Activated naive CD4-positive, alpha-beta T cell treated with anti-CD3 and anti-CD28 coated beads, Interleukin-2, amount 10 ng/mL, durations not matched to agents 7 days and 5 days (primary cell): ENCODE measurements around the gene HIP1R.

ENCODE experiments used
- CTCF ChIA-PET: fragments of 350-600 bp; sonication (Branson Sonifier 250); formaldehyde crosslinking; loops from one replicate; lab custom pipeline; 2021; ENCODE audit warnings: antibody characterized with exemption; lab: Charles Lee
- DNase-seq: peaks from one replicate; pipeline ENCODE4 v3.0.0-alpha.2; 2020
- H3K27ac Mint-ChIP-seq: one replicate; pipeline ENCODE4 v1.8.0; 2021; ENCODE audit warnings: mild to moderate bottlenecking, moderate library complexity, mixed read lengths
- H3K27me3 Mint-ChIP-seq: one replicate; pipeline ENCODE4 v1.8.0; 2021; ENCODE audit warnings: mild to moderate bottlenecking, mixed read lengths
- H3K36me3 Mint-ChIP-seq: one replicate; pipeline ENCODE4 v1.8.0; 2021; ENCODE audit warnings: mixed read lengths
- H3K4me1 Mint-ChIP-seq: one replicate; pipeline ENCODE4 v1.8.0; 2021; ENCODE audit warnings: mixed read lengths
- H3K4me3 Mint-ChIP-seq: one replicate; pipeline ENCODE4 v1.8.0; 2021; ENCODE audit warnings: mild to moderate bottlenecking, moderate library complexity, mixed read lengths
- H3K9me3 Mint-ChIP-seq: one replicate; pipeline ENCODE4 v1.8.0; 2021; ENCODE audit warnings: mixed read lengths

The HIP1R gene

DNA sequence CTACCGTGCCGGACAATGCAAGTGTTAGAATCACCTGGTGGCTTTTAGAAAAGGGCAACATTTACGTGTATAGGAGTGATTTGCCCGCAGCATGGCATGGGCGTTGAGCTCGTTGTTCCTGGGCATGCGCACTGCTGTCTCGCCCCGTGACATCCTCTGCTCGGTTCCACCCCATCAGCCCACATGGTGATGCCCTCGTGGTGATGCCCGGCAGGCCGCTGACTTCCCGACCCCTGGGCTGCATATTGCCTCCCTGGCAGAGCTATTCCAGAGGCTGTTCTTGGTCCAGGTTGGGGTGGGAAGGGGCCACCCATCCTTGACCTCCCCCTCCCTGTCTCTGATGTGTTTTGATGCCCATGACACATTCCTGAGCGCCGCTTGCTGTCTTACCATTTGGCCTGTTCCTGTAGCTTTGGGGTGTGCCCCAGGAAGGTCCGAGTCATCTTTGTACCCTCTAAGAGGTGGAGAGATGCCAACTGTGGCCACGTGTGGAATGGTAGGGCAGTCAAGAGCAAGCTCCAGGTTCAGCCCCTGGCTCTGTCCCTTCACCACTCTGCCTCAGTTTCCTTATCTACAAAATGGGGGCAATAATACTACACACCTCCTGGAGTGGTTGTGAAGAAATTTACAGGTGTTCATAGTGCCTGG, 4.8 kb downstream of the HIP1R start:
- H3K27ac Mint-ChIP-seq: no peak overlapping the region
- CTCF ChIA-PET: no interaction called here
- H3K4me1 Mint-ChIP-seq: peaks cover 25% of the 10 kb centered on the region
- H3K27me3 Mint-ChIP-seq: no peaks in the 10 kb centered on the region
- DNase-seq: no peak
- H3K4me3 Mint-ChIP-seq: no peak overlapping the region
- no peaks in the 10 kb centered on the region for H3K9me3 Mint-ChIP-seq
- no peaks in the 10 kb centered on the region for H3K36me3 Mint-ChIP-seq

DNA sequence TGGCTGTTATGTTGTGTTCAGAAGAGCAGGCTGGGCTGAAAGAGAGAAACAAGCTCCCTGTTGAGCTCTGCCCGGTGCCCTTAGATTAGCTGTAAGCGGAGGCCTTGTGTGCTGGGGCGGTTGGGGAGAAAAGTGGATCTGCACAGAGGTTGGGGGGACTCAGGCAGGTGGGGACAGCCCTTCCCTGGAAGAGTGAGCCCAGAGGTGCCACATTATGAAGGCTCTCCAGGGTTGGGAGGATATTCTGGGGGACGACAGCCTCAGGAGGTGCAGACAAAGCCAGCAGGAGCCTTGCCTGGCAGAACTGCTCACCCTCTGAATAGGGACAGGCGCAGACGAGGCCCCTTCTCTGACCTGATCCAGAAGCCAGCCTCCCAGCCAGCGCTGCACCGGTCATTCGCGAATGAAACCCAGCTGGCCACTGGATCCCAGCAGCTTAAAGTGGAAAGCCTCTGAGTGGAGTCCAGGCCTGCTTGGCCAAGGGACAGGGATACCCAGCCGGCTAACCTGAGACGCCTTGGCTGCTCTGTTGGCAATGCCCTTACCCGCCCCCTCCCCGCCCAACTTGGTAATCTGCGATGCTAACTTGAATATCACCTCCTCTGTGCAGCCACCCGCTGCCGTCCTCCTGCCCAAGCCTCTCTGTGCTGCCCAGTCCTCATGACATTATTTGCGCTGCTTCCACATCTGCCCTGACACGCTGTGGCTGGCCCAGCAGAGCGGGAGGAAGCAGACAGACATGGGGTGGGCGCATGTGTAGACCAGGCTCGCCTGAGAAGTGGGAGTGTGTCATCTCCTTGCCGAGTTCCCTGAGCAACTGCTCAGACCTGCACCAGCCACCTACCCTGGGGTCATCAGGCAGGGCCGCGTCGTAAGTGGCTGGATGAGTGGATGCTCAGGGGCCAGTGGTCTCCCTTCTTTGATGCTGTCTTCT, 5.6 kb downstream of the HIP1R start:
- Mint-ChIP-seq H3K4me3 (no peak overlapping the region), H3K27ac (no peak overlapping the region), H3K9me3 (no peaks in the 10 kb centered on the region), H3K4me1 (peaks cover 25% of the 10 kb centered on the region), H3K27me3 (no peaks in the 10 kb centered on the region), H3K36me3 (no peaks in the 10 kb centered on the region)
- CTCF ChIA-PET: interaction anchor here (3.0 kb wide), 1 partner anchor 47 kb away, joined by 8 read pairs; no protein-coding TSS in a partner anchor
- no peak for DNase-seq

DNA sequence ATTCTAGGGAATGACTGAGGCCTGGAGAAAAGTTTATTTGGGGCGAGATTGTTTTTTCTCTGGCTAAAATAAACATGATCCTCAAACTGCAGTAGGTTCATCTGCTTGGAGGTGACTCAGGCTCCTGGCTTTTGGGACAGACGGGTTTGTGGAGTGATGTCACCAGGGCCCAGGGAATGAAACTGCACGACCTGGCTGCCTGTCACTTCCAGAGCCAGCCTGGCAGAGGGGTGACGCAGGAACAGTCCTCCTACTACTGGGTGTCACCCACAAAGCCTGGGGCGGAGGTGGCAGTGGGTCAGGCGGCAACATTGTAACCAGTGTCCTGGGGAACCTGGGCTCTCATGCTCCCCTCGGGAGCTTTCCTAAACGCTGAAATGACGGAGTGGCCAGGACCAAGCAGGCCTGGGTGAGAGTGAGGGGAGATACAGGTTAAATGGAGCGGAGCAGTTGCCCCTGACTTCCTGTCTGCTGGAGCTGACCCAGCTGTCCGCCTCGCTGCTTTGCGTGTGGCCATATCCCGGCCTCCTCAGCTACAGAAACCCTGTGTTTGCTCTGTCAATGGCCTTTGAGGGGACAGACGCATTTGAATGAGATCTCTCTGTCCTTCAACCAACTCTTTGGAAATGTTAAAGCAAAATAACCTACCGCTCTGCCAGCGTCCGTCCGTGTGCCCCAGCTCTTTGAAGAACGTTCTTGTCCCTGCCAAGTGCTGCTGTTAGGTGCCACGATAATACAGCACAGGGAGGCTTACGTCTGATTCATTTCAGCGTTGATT, 6.5 kb downstream of the HIP1R start:
- no peak for DNase-seq
- Mint-ChIP-seq H3K4me3 (no peak overlapping the region), H3K4me1 (peaks cover 17% of the 10 kb centered on the region), H3K27me3 (no peaks in the 10 kb centered on the region), H3K27ac (no peak overlapping the region), H3K36me3 (no peaks in the 10 kb centered on the region), H3K9me3 (no peaks in the 10 kb centered on the region)
- CTCF ChIA-PET: interaction anchor here (3.0 kb wide), 1 partner anchor 48 kb away, joined by 8 read pairs; no protein-coding TSS in a partner anchor

DNA sequence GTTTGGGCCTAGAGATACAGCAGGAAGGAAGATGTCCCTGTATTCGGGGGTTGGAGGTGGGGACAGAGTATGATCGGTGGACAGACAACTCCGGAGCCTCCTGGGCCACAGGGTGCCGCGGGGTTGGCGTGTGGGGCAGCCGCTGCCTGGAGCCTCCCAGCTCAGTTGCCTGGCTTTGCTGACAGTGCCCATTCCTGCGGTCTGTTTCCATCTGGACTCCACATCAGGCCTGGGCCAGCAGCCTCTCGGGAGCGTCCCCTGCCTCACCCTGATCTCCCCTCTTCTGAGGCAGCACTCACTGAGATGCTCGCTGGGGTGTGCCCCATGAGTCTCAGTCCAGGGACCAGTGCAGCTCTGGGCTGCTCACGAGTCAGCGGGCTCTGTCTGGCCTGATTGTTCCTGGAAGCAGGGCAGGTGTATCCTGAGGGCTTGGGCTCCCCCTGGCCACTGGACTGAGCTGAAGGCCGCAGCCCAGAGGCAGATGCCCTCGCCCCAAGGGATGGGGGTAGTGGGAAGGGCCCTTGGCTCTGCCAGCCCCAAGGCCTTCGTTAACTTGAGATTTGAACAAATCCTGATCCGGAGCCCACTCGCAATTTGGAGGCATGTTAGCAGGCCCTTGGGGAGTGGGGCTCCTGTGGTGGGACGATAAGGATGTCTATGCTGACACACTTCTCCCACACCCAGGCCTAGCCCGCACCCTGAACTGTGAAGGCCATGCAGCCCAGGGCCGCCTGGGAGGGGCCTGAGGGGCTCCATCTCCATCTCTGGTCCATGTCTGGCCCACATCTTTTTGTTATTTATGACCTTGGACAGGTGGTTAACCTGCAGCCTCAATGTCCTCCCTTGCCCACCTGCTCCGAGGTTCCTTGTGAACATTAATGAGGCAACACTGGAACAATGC, 7.5 kb downstream of the HIP1R start:
- no peak for DNase-seq
- Mint-ChIP-seq H3K4me3 (no peak overlapping the region), H3K9me3 (no peaks in the 10 kb centered on the region), H3K36me3 (no peaks in the 10 kb centered on the region), H3K4me1 (peaks cover 7% of the 10 kb centered on the region), H3K27me3 (no peaks in the 10 kb centered on the region), H3K27ac (no peak overlapping the region)
- CTCF ChIA-PET: interaction anchor here (0.6 to 3.0 kb wide), 2 partner anchors 49 to 660 kb away, joined by 4 to 8 read pairs; no protein-coding TSS in a partner anchor

DNA sequence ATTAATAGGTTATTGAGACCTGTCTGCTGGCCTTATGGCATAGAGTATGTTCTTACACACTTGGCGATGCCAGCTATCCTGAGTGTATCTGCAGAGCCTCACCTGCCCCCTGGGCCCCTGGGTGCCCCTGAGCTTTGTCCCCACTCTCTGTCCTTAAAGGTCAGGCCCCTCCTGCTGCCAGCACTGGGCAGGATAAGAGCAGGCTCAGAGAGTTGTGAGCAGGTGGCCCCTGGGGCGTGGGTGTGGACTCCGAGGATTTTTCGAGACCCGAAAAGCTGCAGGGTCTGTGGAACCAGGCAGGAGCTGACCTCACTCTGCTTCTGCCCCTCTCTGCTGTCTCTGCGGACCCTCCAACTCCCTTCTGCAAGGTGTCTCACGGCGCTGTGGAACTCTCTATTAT, 8.2 kb downstream of the HIP1R start:
- peaks cover 2% of the 10 kb centered on the region for H3K4me1 Mint-ChIP-seq
- CTCF ChIA-PET: interaction anchor here (3.0 kb wide), 1 partner anchor 50 kb away, joined by 8 read pairs; no protein-coding TSS in a partner anchor
- no peaks in the 10 kb centered on the region for H3K9me3 Mint-ChIP-seq
- no peaks in the 10 kb centered on the region for H3K36me3 Mint-ChIP-seq
- no peak overlapping the region for H3K27ac Mint-ChIP-seq
- H3K27me3 Mint-ChIP-seq: no peaks in the 10 kb centered on the region
- DNase-seq: no peak
- H3K4me3 Mint-ChIP-seq: no peak overlapping the region

DNA sequence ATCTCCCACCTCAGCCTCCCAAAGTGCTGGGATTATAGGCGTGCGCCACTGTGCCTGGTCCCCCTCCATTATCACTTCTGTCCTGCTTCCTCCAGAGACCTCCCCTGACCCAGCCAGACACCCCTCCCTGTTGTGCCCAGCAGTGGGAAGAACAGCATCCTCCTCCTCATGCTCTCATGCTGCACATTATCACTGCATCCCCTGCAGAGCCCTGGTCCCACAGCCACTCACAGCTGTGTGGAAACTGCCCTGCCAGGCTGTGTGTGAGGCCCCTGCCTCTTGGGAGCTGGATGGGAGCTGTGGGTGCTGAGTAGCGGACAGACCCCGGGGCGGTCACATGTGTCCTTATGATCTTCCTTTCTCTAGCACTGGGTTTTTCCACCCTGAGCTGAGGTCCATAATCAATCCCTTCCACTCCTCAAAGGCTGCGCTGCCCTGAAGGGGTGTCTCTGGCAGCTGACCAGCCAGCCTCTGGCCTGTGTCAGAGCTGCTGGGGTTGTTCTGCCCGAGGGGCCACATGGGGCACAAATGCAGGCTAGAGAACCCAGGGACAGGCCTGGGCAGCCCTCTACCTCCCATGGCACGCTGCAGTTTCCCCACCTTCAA, 9.2 kb downstream of the HIP1R start:
- no peaks in the 10 kb centered on the region for H3K27me3 Mint-ChIP-seq
- no peak overlapping the region for H3K4me3 Mint-ChIP-seq
- no peak for DNase-seq
- H3K4me1 Mint-ChIP-seq: peaks cover 2% of the 10 kb centered on the region
- H3K36me3 Mint-ChIP-seq: no peaks in the 10 kb centered on the region
- CTCF ChIA-PET: interaction anchor here (0.8 to 3.0 kb wide), 3 partner anchors 12 to 109 kb away, joined by 3 to 8 read pairs (median 4); no protein-coding TSS in a partner anchor
- no peak overlapping the region for H3K27ac Mint-ChIP-seq
- H3K9me3 Mint-ChIP-seq: no peaks in the 10 kb centered on the region

DNA sequence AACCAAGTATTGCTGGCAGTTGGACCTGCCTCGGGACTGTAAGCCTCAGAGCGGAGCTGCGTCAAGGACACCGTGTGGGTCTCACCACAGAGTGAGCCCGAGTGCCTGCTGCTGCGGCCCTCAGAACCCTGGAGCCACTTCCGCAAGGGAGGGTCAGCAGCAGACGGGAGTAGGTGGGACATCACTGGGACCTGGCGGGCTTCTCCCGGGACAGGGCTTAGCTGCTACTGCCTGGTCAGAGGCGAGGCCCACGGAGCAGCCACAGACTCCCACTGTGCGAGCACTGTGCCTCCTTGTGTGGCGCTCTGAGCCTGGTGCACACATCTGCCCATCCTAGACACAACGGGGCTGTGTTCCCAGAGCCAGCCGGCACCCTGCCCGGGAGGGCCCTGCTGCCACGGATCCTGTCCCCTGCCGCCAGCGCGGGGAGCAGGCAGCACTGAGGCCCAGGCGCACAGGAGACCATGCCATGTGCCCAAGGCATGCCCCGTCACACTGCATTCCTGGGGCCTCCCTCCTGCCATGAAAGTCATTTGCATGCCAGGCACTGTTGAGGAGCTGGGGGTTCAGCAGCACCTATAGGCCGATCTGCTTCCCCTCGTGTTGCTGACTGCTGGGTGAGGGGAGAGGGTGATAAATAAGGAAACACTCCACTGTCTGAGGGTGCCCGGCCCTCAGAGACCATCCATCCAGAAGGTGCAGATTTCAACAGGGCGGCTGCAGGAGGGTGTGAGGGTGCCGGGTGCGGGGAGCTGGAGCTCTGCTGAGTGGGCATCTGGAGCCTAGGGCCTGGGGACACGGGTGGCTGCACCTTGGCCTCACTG, 10.0 kb downstream of the HIP1R start:
- no peak overlapping the region for H3K27ac Mint-ChIP-seq
- H3K9me3 Mint-ChIP-seq: no peaks in the 10 kb centered on the region
- CTCF ChIA-PET: interaction anchor here (0.8 to 1.1 kb wide), 2 partner anchors 11 to 108 kb away, joined by 3 to 4 read pairs; no protein-coding TSS in a partner anchor
- DNase-seq: no peak
- H3K4me3 Mint-ChIP-seq: no peak overlapping the region
- no peaks in the 10 kb centered on the region for H3K36me3 Mint-ChIP-seq
- no peaks in the 10 kb centered on the region for H3K27me3 Mint-ChIP-seq
- peaks cover 2% of the 10 kb centered on the region for H3K4me1 Mint-ChIP-seq

DNA sequence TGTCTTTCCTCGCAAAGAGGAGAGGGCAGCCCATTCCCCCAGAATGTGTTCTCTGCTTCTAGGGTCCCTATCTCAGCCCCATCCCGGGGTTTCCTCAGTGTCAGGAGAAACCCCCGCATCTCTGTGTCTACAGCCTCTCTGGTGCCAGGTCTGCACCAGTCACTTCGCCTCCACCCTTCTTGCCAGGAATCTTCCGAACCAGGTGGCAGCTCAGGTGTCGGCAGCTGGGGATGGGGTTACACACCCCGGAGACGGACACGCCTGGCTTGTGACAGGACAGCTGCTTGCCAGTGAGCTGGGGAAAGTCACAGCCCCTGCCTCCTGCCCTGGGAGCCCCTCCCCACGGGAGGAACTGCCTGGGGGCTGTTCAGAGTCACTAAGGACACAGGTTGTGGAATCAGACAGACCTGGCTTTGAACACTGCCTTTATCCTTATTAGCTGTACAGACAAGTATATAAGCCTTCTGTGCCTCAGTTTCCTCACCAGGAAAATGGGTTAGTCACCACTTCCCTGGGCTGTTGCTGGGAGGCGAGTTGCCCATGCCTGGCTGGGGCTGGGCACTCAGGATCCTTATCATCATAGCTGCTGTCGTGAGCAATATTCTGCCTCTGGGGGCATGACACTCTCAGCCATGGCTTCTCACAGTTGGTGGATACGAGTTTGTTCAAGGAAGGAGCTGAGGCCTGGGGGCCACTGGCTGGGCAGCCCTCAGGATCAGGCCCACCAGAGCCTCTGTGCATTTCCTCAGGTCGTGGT, 10.8 kb downstream of the HIP1R start:
- no peak overlapping the region for H3K4me3 Mint-ChIP-seq
- H3K4me1 Mint-ChIP-seq: no peaks in the 10 kb centered on the region
- no peak for DNase-seq
- CTCF ChIA-PET: interaction anchor here (0.6 to 0.8 kb wide), 2 partner anchors 15 to 199 kb away, joined by 3 to 4 read pairs; no protein-coding TSS in a partner anchor
- H3K9me3 Mint-ChIP-seq: no peaks in the 10 kb centered on the region
- no peak overlapping the region for H3K27ac Mint-ChIP-seq
- no peaks in the 10 kb centered on the region for H3K27me3 Mint-ChIP-seq
- no peaks in the 10 kb centered on the region for H3K36me3 Mint-ChIP-seq

DNA sequence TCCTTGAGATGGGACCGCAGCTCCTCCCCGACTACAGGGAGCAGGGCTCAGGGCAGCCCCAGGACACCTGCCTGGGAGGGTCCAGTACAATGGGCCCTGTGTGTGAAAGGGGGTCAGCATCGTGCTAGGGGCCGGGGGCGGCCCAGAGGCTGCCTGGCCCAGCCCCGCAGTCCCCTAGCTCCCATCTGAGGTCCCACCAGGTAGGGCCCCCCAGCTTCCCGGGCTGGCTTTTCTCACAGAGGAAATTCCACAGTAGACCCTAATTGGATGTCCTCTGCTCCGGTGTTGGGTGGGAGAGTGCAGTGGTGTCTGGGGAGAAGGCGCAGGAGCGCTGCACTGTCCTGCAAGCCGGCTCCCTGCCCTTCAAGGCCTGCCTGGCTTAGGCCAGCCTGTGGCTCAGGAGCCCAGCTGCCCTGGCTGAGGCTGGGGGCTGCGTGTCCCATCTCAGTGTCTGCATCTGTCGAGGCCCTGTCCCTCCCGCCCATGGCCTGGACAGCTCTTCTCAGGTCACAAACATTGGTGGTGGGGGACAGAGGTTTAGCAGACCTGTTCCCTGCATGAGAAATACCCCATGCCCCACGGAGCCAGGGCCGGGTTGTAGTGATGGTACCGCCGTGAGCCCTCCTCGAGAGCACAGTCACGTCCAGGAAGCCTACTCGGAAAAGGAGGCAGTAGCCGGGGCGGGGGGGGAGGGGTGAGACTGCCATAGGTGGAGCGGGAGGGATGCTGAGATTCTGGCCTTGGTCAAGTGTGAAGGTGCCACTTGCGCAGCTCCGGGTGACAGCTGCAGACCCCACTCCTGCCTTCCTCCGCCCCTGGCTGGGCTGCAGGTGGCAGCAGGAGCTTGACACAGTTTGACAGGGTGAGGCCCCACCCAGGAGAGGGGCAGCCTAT, 11.6 kb downstream of the HIP1R start:
- H3K27me3 Mint-ChIP-seq: no peaks in the 10 kb centered on the region
- no peak overlapping the region for H3K4me3 Mint-ChIP-seq
- no peaks in the 10 kb centered on the region for H3K4me1 Mint-ChIP-seq
- DNase-seq: no peak
- H3K36me3 Mint-ChIP-seq: no peaks in the 10 kb centered on the region
- H3K9me3 Mint-ChIP-seq: no peaks in the 10 kb centered on the region
- no peak overlapping the region for H3K27ac Mint-ChIP-seq
- CTCF ChIA-PET: interaction anchor here (0.6 to 0.9 kb wide), 3 partner anchors 14 to 198 kb away, joined by 3 to 4 read pairs (median 3); no protein-coding TSS in a partner anchor

DNA sequence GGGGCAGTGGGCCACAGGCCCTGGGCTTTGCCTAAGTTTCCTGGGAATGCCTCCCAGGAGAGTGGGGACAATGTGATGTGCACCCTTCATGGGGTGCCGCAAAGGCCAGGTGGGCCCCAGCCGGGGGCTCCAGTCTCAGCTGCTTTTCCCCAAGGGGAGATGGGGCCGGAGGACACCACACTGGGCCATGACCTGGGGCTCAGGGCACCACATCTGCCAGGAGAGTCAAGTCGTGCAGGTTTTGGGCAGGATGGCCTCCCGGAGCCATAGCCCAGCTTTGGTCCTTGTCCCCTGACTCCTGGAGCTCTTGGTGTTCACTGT, 12.2 kb downstream of the HIP1R start:
- no peak for DNase-seq
- no peaks in the 10 kb centered on the region for H3K4me1 Mint-ChIP-seq
- H3K9me3 Mint-ChIP-seq: no peaks in the 10 kb centered on the region
- H3K36me3 Mint-ChIP-seq: no peaks in the 10 kb centered on the region
- CTCF ChIA-PET: interaction anchor here (0.9 kb wide), 1 partner anchor 125 kb away, joined by 3 read pairs; no protein-coding TSS in a partner anchor
- H3K27me3 Mint-ChIP-seq: no peaks in the 10 kb centered on the region
- H3K27ac Mint-ChIP-seq: no peak overlapping the region
- no peak overlapping the region for H3K4me3 Mint-ChIP-seq

DNA sequence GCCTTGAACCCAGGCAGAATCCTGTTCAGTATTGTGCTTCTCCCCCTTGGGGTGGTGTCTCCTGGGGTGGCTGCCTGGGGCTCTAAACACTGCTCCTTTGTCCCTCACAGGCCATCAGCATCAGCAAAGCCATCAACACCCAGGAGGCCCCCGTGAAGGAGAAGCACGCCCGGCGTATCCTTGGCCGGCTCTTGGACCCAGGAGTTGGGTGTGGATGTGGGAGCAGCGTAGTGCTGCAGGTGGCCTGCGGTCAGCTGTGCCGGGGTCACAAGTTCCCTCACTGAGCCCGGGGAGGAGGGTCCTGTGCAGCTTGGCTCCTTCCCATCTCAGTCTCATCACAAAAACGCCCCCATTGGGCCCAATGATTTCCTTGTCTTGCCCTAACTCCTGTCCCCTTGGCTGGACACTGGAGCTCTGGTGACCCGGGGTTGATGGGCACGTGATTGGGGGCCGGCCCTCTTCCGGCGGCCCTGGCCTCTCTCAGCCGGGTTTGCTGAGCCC, 12.7 kb downstream of the HIP1R start:
- no peak for DNase-seq
- H3K27me3 Mint-ChIP-seq: no peaks in the 10 kb centered on the region
- no peak overlapping the region for H3K4me3 Mint-ChIP-seq
- CTCF ChIA-PET: interaction anchor here (0.9 to 1.2 kb wide), 2 partner anchors 13 to 124 kb away, joined by 3 to 4 read pairs; no protein-coding TSS in a partner anchor
- no peaks in the 10 kb centered on the region for H3K9me3 Mint-ChIP-seq
- no peaks in the 10 kb centered on the region for H3K36me3 Mint-ChIP-seq
- H3K27ac Mint-ChIP-seq: no peak overlapping the region
- no peaks in the 10 kb centered on the region for H3K4me1 Mint-ChIP-seq
